HG03575 (cell line): Measurements from ENCODE around the gene MFSD6.

ENCODE experiments used
- ATAC-seq: cut with Tn5 transposase; IDR thresholded peaks from one replicate; pipeline ENCODE4 v1.9.1; 2021; ENCODE audit not compliant: unreplicated experiment, insufficient number of reproducible peaks, low FRiP score; ENCODE audit errors: extremely low read depth

Gene MFSD6

DNA sequence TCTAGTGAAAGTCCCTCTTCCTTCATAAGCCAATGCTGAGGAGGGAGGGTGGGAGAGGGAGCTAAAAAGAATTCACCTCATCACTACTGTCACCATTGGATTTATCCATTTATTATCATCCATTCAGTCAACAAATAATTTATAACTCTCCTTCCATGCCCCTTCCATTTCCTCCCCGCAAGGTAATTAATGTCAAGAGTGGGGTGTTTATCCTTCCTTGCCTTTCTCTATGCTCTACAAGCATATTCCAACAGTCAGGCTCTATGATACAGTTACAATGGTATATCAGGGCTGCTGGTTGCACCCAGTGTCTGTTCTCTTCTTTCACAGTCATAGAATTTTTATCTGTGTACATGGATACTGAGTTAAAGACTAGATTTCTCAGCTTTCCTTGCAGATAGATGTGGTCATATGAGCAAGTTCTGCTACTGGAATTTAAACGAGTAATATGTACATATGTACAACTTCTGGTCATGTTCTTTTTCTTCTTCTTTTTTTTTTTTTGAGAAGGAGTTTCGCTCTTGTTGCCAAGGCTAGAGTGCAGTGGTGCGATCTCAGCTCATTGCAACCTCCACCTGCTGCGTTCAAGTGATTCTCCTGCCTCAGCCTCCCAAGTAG is 5.1 kb upstream of the MFSD6 start:
- no peak for ATAC-seq

DNA sequence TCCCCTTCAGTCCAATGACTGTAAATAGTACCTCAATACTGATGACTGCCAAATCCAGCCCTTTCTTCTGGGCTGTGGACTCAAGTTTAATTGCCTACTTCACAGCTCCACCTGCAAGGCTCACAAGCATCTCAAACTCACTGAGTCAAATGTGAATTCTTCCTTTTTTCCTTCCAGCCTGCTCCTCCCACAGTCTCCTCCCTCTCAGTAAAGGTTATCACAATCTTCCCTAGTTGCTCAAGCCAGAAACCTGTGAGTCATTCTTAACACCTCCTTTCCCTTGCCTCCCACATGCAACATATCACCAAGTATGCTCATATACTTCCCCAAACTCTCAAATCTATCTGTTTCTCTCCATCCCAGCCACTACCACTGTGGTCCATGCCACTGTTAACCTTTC is 3.7 kb upstream of the MFSD6 start:
- no peak for ATAC-seq

DNA sequence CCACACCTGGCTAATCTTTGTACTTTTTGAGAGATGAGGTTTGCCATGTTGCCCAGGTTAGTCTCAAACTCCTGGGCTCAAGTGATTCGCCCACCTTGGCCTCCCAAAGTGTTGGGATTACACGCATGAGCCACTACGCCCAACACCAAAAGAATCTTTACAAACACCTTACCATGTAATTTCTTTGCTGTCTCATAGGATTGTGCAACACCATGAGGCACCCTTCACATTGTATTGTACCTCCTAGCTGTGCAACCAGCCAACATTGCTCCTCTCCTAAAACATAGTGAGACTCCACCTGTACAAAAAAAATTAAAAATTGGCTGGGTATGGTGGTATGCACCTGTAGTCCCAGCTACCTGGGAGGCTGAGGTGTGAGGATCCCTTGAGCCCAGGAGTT is 3.1 kb upstream of the MFSD6 start:
- no peak for ATAC-seq

DNA sequence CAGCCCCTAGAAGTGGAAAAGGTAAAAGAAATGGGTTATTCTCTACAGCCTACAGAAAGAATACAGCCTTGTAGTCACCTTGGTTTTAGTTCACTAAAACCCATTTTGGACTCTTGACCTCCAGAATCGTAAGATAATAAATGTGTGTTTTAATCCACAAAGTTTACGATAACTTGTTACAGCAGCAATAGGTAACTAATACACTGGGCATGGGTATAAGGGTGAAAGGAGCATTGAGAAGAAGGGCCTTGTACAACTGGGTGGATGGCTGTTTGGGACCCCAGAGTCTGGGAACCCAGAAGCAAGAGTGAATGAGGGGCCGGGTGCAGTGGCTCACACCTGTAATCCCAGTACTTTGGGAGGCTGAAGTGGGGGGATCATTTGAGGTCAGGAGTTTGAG is 2.2 kb upstream of the MFSD6 start:
- ATAC-seq: no peak

DNA sequence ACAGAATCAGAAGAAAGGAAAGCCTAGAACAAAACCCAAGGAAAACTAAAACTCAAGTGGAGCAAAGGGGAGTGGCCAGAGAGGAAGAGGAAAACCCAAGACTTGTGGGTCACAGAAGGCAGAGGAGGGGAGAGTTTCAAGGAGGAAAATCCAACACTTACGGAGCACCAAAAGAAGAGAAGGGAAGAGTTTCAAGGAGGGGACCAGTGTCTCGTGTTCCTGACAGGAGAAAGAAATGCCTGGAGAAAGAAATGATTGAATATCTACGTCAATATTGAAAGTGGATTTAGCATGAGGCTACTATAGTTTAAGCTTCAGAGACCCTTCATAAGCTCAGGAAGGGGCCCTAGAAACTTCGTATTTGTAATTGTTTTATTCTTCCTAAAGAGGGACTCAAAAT is 1.4 kb upstream of the MFSD6 start:
- ATAC-seq: no peak

DNA sequence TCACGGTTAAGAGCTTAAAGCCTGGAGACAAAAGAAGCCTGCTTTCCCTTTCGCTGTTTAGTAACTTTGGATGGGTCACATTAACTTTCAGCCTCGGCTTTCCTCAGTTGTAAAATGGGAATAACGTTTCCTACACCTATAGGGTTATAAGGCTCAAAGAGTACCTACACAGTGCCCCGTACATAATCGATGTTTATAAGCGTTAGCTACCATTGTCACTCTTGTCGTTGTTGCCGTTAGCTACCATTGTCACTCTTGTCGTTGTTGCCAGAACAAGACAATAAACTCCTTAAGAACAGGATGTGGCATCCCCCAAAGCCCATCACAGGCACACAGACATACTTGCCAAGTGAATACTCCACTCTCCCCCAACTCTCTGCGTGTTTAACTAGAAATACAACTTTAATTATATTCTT is 901 bp upstream of the MFSD6 start:
- no peak for ATAC-seq

DNA sequence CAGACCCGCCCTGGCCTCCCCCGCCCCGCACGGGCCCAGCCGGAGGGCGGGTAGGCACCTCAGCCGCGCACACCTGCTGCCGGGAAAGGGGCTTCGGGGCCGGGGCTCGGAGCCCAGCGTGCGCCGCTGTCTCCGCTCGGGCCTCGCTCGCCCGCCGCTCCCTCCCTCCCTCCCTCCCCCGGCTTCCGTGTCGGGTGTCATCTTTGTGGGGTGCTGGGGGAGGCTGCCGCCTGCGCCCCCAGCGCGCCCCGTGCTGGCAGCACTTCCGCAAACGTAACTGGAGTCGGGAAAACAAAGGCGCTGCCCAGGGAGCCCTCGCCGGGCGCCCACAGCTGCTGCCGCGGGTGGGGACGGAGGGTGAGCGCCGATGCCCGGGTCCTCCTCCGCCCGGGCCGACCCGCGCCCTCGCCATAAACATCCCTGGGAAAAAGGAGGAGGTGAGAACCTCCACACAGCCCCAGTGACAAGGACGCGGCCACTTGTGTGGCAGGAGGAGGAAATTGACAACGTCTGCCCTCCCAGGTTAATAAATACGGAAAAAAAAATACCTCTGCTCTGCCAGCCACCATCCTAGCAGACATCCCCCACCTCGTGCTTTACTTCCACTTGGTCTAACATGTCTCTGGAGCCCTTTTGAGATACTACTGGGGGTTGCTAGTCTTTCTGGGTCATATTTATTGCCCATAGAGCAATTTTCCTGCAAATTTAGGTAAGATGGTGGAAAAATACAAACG is 550 bp downstream of the MFSD6 start:
- ATAC-seq: no peak

DNA sequence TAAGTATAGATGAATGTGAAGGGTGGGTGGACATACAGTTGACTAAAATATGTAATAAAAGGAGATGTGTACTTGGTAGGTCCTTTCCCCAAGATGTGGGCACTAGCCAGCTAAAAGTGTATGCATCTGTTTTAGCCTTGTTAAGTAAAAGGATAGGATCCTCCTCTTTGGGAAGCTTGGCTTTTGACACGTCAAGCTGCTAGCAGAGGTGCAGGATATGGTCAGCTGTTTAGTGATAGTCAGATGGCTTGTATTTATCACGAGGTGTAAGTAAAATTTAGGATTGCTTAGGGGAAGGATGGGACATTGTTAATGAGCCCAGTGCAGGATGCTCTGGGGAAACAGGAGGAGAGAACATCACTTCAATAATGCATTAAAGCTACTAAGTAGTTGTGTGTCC is 1.5 kb downstream of the MFSD6 start:
- no peak for ATAC-seq

DNA sequence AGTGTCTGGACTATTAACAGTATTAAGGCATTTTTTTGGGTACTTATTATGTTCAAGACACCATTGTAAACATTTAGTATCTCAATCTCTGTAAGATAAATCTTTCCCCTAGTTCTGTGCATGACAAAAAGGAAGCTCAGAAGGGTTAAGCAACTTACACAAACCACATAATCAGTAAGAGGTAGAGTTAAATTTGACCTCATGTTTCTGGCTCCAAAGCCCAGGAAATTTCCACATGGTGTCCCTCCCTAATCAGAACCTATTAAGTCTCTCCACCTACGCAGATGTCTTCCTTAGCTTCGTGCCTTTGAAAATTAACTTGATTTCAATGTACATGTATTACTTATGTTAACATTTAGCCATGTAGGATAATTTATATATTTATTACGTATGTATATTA is 2.0 kb downstream of the MFSD6 start:
- no peak for ATAC-seq

DNA sequence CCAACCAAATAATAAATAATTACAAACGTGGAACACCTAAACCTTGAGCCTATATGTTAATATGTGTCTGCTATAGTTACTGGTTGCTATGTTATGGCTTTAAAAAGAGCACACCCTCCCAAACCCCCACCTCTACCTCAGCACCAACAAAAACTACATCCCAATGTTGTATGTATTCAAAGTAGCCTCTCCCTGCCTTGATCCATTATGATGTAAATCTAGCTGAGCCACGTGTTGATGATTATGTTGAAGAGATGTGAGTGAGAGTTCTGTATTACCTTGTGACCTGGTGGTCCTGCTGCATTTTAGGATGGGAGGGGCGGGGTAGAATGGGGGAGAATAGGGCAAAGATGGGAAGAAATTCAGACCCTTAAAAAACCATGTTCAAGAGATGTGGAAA is 4.8 kb downstream of the MFSD6 start:
- ATAC-seq: no peak

DNA sequence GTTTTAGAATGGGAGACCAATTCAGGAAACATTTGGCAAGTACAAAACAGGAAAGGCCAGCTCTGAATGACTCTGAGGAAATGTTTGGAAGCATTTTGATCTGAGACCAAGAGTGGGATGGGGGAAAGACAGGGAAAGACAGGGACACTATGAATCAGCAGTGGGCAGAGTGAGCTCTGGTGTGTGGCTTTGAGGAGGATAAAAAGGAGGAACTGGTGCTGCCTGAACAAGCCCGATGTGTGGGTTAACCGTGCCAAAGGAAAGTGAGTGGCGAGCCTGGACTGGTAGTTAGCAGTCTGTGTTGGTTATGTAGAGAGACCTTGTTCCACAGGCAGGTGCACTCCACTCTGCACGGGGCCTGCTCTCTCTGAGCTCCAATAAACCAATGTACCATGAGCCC is 5.3 kb downstream of the MFSD6 start:
- no peak for ATAC-seq

DNA sequence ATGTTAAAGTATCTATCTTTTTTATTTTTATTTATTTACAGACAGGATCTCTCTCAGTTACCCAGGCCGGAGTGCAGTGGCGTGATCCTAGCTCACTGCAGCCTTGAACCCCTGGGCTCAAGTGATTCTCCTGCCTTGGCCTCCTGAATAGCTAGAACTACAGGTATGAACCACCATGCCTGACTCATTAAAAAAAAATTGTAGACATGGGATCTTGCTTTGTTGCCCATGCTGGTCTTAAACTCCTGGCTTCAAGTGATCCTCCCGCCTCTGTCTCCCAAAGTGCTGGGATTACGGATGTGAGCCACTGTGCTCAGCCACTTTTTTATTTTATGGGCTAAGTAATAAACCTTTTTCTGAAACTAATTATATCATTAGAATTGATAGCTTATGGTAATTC is 7.1 kb downstream of the MFSD6 start:
- ATAC-seq: no peak

DNA sequence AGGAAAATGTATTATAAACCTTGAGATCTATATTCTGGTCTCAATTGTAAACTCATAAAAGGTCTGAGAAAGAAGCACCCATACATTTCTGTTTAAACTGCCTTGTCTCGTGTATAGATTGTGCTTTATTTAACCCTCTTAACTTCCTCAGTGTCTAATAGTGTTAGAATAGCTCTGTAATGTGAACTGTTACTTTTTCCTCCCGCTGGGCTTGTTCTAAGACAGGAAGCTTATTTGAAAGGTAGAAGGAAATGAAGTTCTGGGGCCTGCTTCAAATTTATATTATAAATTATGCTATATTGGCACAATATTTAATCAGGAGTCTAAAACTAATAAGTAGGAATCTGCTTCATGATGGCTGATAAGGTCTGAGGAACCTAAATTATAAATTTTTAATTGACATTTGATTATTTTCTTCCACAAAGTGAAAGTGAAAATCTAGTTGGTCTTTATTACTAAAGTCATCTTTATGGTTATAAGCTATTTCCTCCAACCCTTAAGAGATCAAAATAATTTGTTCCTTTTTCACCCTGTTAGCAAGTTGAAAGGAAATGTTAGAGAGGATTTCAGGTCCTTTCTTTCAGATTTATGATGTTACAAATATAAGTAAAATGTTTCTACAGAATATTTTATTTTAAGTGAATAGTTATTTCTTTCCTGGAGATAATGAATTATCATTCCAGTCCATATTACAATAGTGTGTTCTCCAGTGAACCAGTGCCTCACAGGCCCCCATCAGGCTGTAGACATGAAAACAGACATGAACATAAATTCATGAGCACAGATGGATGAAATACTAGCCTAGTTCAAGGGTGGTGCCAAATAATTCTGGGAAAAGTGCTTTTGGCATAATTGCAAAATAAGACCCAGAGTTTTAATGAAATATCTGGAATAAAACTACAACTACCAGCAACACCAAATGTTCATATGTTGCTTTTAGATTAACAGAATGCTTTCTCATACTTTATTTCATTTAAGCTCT is 7.9 kb downstream of the MFSD6 start:
- peak; percentile 42 for ATAC-seq

DNA sequence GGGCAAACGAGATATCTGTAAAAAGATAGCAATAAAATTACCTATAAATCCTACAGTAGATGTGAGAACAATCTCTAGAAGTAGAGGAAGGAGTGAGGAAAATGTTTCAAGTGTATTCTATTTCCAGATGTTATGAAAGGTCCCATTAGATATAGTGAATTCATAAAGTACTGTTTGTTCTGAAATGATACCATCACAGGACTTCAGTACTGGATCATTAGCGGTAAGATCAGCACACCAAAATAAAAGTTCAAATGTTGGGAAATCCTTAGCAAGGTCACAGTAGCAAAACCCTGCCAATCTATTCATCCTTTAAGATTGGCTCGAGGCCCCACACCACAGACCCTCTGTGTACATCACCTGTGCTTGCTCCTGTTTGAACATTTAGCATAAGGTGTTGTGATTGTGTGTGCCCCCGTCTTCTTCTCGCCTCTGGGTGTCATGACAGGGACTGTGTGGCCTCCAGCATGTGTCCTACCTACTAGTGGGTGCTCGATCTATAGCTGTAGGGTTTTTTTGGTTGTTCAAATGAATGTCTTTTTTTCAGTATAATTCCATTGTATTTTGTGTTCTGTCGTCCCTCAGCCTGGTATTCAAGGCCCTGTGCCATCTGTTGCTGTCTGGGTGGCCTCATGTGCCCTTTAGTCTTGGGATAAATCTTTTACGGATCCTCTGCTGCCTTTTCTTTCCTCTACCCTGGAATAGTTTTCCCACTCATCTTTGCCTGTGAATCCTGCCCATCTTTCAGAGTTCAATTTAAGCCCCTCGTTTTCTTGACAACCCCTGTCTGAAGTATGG is 9.1 kb downstream of the MFSD6 start:
- no peak for ATAC-seq

DNA sequence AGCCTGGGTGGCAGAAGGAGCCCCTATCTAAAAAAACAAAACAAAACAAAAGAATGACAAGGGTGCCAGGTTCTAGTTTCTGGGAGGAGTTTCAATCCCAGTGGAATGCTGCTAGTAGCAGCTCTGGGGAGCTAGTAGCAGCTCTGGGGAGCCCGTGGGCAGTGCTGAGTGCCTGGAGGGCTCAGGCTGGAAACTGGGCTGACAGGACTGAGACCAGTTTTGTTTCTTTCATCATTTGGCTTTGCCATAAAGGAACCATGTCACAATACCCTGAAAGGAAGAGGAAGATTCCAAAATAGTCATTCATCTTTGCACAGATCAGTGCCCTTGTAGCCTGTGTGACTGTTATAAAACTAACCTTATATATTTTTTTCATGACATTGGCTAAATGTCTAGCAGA is 10.6 kb downstream of the MFSD6 start:
- no peak for ATAC-seq

DNA sequence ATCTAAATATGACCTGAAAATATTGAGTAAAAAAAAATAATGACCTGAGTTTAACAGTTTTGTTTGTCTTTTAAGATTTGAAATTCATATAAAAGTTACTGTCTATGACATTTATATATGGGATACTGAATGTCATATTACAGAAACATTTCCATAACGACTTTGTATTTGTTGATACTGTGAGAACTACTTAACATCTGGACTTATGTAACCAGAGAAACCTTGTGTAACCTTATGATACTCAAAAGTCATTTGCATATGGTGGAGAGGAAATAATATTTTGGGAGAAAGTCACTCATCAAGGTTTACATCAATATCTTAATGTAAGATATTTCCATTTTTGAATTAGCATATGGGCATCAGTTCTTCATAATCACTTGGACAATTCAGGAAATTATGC is 12.6 kb downstream of the MFSD6 start:
- ATAC-seq: no peak

DNA sequence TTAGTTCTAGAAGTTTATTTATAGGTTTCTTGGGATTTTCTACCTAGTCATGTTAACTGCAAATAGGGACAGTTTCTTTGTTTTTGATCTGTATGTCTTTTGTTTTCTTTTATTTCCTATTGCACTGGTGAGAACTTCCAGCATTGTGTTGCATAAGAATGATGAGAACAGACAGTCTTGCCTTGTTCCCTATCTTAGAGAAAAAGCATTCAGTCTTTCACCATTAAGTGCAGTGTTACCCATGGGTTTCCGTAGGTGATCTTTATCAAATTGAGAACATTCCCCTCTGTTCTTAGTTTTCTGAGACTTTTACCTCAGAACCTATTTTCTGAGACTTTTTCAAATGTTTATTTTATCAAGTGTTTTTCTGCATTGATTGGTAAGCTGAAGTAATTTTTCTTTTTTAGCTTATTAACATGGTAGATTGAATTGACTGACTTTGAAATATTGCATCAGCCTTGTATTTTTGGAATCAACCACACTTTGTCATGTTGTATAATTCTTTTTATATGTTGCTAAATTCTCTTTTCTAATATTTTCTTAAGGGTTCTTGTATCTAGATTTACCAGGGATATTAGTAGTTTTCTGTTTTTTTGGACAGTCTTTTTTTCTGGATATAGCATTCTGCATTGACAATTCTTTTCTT is 17.2 kb downstream of the MFSD6 start:
- ATAC-seq: no peak

DNA sequence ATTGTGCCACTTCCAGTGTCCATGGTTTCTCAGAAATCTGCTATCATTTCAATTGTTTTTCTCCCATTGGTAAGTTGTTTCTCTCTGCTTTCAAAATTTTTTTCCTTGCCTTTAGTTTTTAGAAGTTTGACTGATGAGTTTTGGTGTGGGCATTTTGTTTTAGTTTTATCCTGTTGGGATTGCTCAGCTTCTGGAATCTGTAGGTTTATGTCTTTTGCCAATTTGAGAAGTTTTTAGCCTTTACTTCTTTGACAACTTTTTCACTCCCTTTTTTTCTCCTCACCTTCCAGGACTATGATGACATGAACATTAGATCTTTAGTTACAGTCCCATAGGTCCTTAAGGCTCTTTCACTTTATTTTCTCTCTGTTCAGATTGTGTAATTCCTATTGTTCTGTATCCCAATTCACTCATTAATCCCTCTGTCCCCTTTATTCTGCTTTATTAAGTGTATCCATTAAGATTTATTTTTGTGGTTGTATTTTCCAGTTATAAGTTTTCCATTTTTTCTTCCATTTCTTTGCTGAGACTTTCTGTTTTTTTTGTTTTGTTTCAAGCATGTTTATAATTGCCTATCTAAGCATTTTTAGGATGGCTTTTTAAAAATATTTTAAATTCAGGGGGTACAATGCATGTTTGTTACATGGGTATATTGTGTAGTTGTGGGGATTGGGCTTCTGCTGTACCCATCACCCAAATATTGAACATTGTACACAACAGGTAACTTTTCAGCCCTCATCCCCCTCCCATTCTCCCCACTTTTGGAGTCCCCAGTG is 17.9 kb downstream of the MFSD6 start:
- ATAC-seq: no peak
